K562 (cell line): Measurements from ENCODE around the gene SPTBN4. TPM values are rescaled to one million over a fixed set of nuclear protein-coding genes. Genes with fewer than 3 reads are reported as not detected.

Experiments
- ARID2 ChIP-seq: fragments of 450-650 bp; IDR thresholded peaks from 2 replicates; pipeline ENCODE4 v1.6.1; 2017; ENCODE audit warnings: antibody characterized with exemption, mild to moderate bottlenecking
- ASH1L ChIP-seq: fragments of 450-650 bp; IDR thresholded peaks from 2 replicates; pipeline ENCODE4 v1.6.1; 2018; ENCODE audit warnings: borderline replicate concordance, mild to moderate bottlenecking, low read depth; ENCODE audit not compliant: partially characterized antibody
- BRD9 ChIP-seq: fragments of 450-650 bp; IDR thresholded peaks from 2 replicates; pipeline ENCODE4 v1.6.1; 2018; ENCODE audit warnings: low read depth; ENCODE audit not compliant: partially characterized antibody
- DPF2 ChIP-seq: fragments of 450-650 bp; IDR thresholded peaks from 2 replicates; pipeline ENCODE4 v1.6.1; 2016
- ELF4 ChIP-seq: fragments of 450-650 bp; formaldehyde crosslinking; IDR thresholded peaks from 2 replicates; pipeline ENCODE4 v1.4.0; 2022; ENCODE audit warnings: missing genetic modification characterization
- HDAC1 ChIP-seq, 2 experiments: fragments of 450-650 bp; IDR thresholded peaks; 2 replicates each; pipeline ENCODE4 v1.6.1; 2016 to 2017; ENCODE audit warnings: inconsistent platforms in 1 of 2, mild to moderate bottlenecking in 1 of 2, moderate library complexity in 1 of 2
- HLTF ChIP-seq: fragments of 450-650 bp; IDR thresholded peaks from 2 replicates; pipeline ENCODE4 v1.6.1; 2016
- KDM1A ChIP-seq, 2 experiments: fragments of 450-650 bp; IDR thresholded peaks; 2 replicates each; pipeline ENCODE4 v1.6.1; 2016; ENCODE audit warnings: mild to moderate bottlenecking in 2 of 2
- MTA2 ChIP-seq: fragments of 450-650 bp; IDR thresholded peaks from 2 replicates; pipeline ENCODE4 v1.6.1; 2016; ENCODE audit warnings: low read depth
- NBN ChIP-seq: fragments of 450-650 bp; IDR thresholded peaks from 2 replicates; pipeline ENCODE4 v1.6.1; 2016; ENCODE audit warnings: low read depth, mild to moderate bottlenecking
- NFATC3 ChIP-seq: fragments of 450-650 bp; IDR thresholded peaks from 2 replicates; pipeline ENCODE4 v1.6.1; 2017; ENCODE audit warnings: mild to moderate bottlenecking
- NFIC ChIP-seq: fragments of 450-650 bp; IDR thresholded peaks from 2 replicates; pipeline ENCODE4 v1.6.1; 2017; ENCODE audit warnings: mild to moderate bottlenecking, inconsistent platforms
- RBM25 ChIP-seq: fragments of 200-400 bp; formaldehyde crosslinking; IDR thresholded peaks from 2 replicates; pipeline ENCODE4 v1.6.1; 2018; ENCODE audit warnings: low read length, low read depth, moderate library complexity; ENCODE audit not compliant: severe bottlenecking
- RUNX1 ChIP-seq: sonication (generic); IDR thresholded peaks from 2 replicates; pipeline ENCODE4 v1.6.1; 2016; ENCODE audit warnings: antibody characterized with exemption, low read depth
- SMARCA5 ChIP-seq: fragments of 450-650 bp; IDR thresholded peaks from 2 replicates; pipeline ENCODE4 v1.6.1; 2016
- SMARCE1 ChIP-seq: fragments of 450-650 bp; IDR thresholded peaks from 2 replicates; pipeline ENCODE4 v1.7.1; 2016; ENCODE audit warnings: mild to moderate bottlenecking
- STAG1 ChIP-seq: sonication (generic); formaldehyde crosslinking; IDR thresholded peaks from 2 replicates; pipeline ENCODE4 v1.5.0; 2020; ENCODE audit warnings: missing genetic modification reagents, borderline replicate concordance
- ZNF280A ChIP-seq: fragments of 450-650 bp; IDR thresholded peaks from 2 replicates; pipeline ENCODE4 v1.6.1; 2018; ENCODE audit warnings: mild to moderate bottlenecking, low read depth; ENCODE audit not compliant: partially characterized antibody
- polyA plus RNA-seq, 8 experiments: library from polyadenylated mRNA; depleted of rRNA in 4 of 8; stranded (reverse) in 5 of 8; unstranded in 3 of 8; fragments of >200 nt; fragmentation: Nextera tagmentation in 2 of 8; fragmentation: Illumina TruSeq in 1 of 8; extraction: Ambion mirVana in 2 of 8; extraction: Trizol in 1 of 8; gene quantifications; 2 replicates each; pipeline versions ENCODE4 v1.2.1 to v1.2.3, GENCODE V29; 2011 to 2014; ENCODE audit warnings: inconsistent platforms in 1 of 8, missing spikeins in 1 of 8
- total RNA-seq, 7 experiments: library from RNA; depleted of rRNA in 6 of 7; stranded (reverse); fragments of >200 nt in 6 of 7; fragmentation: Illumina TruSeq in 2 of 7; extraction: Trizol in 2 of 7; gene quantifications; 2 replicates each; pipeline versions ENCODE4 v1.2.1 to v1.2.3, GENCODE V29; 2011 to 2021; ENCODE audit warnings: low replicate concordance in 1 of 7
- TF ChIP-seq, protein P1 (sequence below): fragments of 450-650 bp; IDR thresholded peaks from 2 replicates; pipeline ENCODE4 v1.6.1; 2016; ENCODE audit warnings: antibody characterized with exemption
- TF ChIP-seq, protein P2 (sequence below), 2 experiments: fragments of 450-650 bp; IDR thresholded peaks; 2 replicates each; pipeline ENCODE4 v1.6.1; 2016

Gene SPTBN4
- total and polyA plus RNA-seq, 9 of the 15 experiments (the other 6 are each of a cell fraction or from before 2014, with no cell fraction given) = 0.01 to 1.5 (median 0.86) TPM

DNA sequence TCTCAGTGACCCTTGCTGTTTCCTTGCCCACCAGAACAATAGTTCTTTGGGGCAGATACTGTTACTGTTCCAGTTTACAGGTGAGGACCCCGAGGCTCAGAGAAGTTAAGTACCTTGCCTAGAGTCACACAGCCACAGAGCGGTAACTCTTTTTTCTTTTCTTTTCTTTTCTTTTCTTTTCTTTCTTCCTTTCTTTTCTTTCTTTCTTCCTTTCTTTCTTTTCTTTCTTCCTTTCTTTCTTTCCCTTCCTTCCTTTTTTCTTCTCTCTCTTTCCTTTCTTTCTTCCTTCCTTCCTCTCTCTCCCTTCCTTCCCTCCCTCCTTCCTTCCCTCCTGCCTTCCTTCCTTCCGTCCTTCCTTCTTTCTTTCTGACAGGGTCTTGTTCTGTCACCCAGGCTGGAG, 48.8 kb upstream of the SPTBN4 start (continued):
- TF ChIP-seq MTA2 (0 out of 2 replicates have a peak, but pooled peaks have one; percentile 17), HLTF (0 out of 2 replicates have a peak, but pooled peaks have one; percentile 42), SMARCE1 (0 out of 2 replicates have a peak, but pooled peaks have one; percentile 30), DPF2 (peak; percentile 51), STAG1 (no peak), KDM1A (IDR thresholded peaks at IDR 0.05) (peak; percentile 74 to 78), NFIC (0 out of 2 replicates have a peak, but pooled peaks have one; percentile 5), HDAC1 (IDR thresholded peaks at IDR 0.05) (peak in 1 of 2 experiments; percentile 43; a peak in 1 of 4 replicates), BRD9 (peak; percentile 51), RBM25 (peak; percentile 85), ELF4 (peak; percentile 70; the same call in 1 of the 2 replicates), SMARCA5 (peak; percentile 75), ARID2 (0 out of 2 replicates have a peak, but pooled peaks have one; percentile 46), ZNF280A (peak; percentile 50), NBN (0 out of 2 replicates have a peak, but pooled peaks have one; percentile 39), NFATC3 (no peak), RUNX1 (no peak), ASH1L (peak; percentile 44)
- TF ChIP-seq, protein P1, sequence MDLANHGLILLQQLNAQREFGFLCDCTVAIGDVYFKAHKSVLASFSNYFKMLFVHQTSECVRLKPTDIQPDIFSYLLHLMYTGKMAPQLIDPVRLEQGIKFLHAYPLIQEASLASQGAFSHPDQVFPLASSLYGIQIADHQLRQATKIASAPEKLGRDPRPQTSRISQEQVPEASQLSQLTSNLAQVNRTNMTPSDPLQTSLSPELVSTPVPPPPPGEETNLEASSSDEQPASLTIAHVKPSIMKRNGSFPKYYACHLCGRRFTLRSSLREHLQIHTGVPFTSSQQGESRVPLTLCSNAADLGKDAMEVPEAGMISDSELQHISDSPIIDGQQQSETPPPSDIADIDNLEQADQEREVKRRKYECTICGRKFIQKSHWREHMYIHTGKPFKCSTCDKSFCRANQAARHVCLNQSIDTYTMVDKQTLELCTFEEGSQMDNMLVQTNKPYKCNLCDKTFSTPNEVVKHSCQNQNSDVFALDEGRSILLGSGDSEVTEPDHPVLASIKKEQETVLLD = peak; percentile 34; the same call in 1 of the 2 replicates
- TF ChIP-seq, protein P2, sequence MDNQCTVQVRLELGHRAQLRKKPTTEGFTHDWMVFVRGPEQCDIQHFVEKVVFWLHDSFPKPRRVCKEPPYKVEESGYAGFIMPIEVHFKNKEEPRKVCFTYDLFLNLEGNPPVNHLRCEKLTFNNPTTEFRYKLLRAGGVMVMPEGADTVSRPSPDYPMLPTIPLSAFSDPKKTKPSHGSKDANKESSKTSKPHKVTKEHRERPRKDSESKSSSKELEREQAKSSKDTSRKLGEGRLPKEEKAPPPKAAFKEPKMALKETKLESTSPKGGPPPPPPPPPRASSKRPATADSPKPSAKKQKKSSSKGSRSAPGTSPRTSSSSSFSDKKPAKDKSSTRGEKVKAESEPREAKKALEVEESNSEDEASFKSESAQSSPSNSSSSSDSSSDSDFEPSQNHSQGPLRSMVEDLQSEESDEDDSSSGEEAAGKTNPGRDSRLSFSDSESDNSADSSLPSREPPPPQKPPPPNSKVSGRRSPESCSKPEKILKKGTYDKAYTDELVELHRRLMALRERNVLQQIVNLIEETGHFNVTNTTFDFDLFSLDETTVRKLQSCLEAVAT (IDR thresholded peaks at IDR 0.05) = 0 out of 4 replicates have a peak, but pooled peaks of 1 of the 2 experiments have one; percentile 39
